ENCODE measurements around the gene TMED8.
A peak's percentile ranks its signal among the peaks of the same experiment; 100 is the strongest.

TMED8 gene

DNA sequence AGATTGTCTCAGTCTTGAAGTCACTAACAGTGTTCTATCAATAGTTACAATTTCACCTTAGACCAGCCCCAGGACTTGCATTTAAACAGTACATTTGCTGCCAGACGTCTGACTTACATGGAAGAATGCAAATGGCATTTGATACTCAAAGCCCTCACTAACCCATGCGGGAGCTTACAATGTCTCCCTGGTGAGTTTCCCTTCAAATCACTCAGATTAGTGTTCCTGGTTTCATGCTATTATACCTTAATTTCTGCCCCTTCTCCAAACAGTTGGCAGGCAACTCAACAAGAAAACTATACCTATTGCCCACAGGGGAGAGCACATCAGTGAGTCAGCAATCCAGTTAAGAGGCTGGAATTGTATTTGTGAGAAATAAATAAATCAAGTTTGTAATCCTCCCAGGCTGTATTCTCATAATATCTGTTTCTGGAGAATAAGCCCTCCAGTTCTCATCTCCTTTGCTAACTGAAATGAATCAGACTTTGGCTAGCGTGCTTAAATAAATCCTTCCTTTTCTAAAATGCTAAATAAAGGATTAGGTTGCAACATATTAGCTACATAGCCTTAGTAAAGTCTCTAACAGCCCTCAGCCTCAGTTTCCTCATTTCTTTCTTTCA, 32.4 kb downstream of the TMED8 start:
- H2BK5ac ChIP-seq (ENCODE audit: low read length): no peak overlapping the region
- no peak overlapping the region for H4K5ac ChIP-seq (ENCODE audit: low read length)
- no peak overlapping the region for H3K27ac ChIP-seq (ENCODE audit: low read depth, low read length)
- DNase-seq: no peak
- no peak overlapping the region for H3K9ac ChIP-seq (ENCODE audit: low read length)
- no peak overlapping the region for H2AK5ac ChIP-seq (ENCODE audit: low read length)
- no peak overlapping the region for H3K23ac ChIP-seq (ENCODE audit: low read length)
- WGBS (ENCODE audit: extremely low coverage, insufficient coverage, low lambda C conversion rate): no CpG with 5 or more reads among the region's 3 CpGs
- no peak overlapping the region for H3K56ac ChIP-seq (ENCODE audit: low read length)
- H3K4ac ChIP-seq (ENCODE audit: low read depth, low read length): no peak overlapping the region
- H3K4me3 ChIP-seq (ENCODE audit: low read length): no peak overlapping the region
- H3K4me2 ChIP-seq (ENCODE audit: low read length): no peak overlapping the region
- H3K79me2 ChIP-seq (ENCODE audit: control insufficient read depth, insufficient read depth, low read length): no peaks in the 10 kb centered on the region
- no peaks in the 10 kb centered on the region for H3K79me1 ChIP-seq (ENCODE audit: low read length)
- H2BK15ac ChIP-seq (replicated peaks; ENCODE audit: low read depth): no peak overlapping the region
- no peaks in the 10 kb centered on the region for H3K27me3 ChIP-seq (ENCODE audit: insufficient read depth, low read length, poor library complexity)
- no peak overlapping the region for H3K18ac ChIP-seq (ENCODE audit: low read length)
- no peaks in the 10 kb centered on the region for H3K36me3 ChIP-seq (ENCODE audit: control insufficient read depth, insufficient read depth, low read length)
- H3K4me1 ChIP-seq (ENCODE audit: control insufficient read depth, low read depth, low read length): peaks cover 5% of the 10 kb centered on the region
- no peak overlapping the region for H4K8ac ChIP-seq (ENCODE audit: low read depth, low read length)
- no peak overlapping the region for H2BK120ac ChIP-seq (ENCODE audit: low read depth, low read length)

DNA sequence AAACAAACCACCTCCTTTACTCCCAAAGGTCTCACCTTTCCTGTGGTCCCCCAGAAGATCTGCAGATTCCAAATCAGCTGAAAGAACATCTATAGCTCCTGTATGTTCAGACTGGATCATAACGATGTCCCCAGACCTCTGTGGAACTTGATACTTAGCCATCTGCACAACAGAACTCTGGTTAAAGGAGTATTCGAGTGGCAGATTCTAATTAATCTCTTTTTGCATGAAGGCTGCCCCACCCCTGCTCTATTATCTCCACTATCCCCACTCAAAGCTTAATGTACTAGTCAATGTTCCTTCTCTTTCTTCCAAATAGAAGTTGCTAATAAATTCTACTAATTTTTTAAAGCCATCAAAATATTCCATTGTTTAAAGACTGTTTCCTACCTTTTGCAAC, 33.2 kb downstream of the TMED8 start:
- no peak overlapping the region for H3K4me2 ChIP-seq (ENCODE audit: low read length)
- no peak overlapping the region for H2BK5ac ChIP-seq (ENCODE audit: low read length)
- H3K56ac ChIP-seq (ENCODE audit: low read length): no peak overlapping the region
- H2AK5ac ChIP-seq (ENCODE audit: low read length): no peak overlapping the region
- H3K36me3 ChIP-seq (ENCODE audit: control insufficient read depth, insufficient read depth, low read length): no peaks in the 10 kb centered on the region
- H3K9ac ChIP-seq (ENCODE audit: low read length): no peak overlapping the region
- no peaks in the 10 kb centered on the region for H3K27me3 ChIP-seq (ENCODE audit: insufficient read depth, low read length, poor library complexity)
- H4K5ac ChIP-seq (ENCODE audit: low read length): no peak overlapping the region
- WGBS (ENCODE audit: extremely low coverage, insufficient coverage, low lambda C conversion rate): no CpG with 5 or more reads among the region's 2 CpGs
- no peak overlapping the region for H2BK120ac ChIP-seq (ENCODE audit: low read depth, low read length)
- peaks cover 5% of the 10 kb centered on the region for H3K4me1 ChIP-seq (ENCODE audit: control insufficient read depth, low read depth, low read length)
- no peaks in the 10 kb centered on the region for H3K79me1 ChIP-seq (ENCODE audit: low read length)
- H3K23ac ChIP-seq (ENCODE audit: low read length): no peak overlapping the region
- H3K4me3 ChIP-seq (ENCODE audit: low read length): no peak overlapping the region
- no peak overlapping the region for H3K4ac ChIP-seq (ENCODE audit: low read depth, low read length)
- no peaks in the 10 kb centered on the region for H3K79me2 ChIP-seq (ENCODE audit: control insufficient read depth, insufficient read depth, low read length)
- H2BK15ac ChIP-seq (replicated peaks; ENCODE audit: low read depth): no peak overlapping the region
- H4K8ac ChIP-seq (ENCODE audit: low read depth, low read length): no peak overlapping the region
- H3K18ac ChIP-seq (ENCODE audit: low read length): no peak overlapping the region
- no peak for DNase-seq
- no peak overlapping the region for H3K27ac ChIP-seq (ENCODE audit: low read depth, low read length)

DNA sequence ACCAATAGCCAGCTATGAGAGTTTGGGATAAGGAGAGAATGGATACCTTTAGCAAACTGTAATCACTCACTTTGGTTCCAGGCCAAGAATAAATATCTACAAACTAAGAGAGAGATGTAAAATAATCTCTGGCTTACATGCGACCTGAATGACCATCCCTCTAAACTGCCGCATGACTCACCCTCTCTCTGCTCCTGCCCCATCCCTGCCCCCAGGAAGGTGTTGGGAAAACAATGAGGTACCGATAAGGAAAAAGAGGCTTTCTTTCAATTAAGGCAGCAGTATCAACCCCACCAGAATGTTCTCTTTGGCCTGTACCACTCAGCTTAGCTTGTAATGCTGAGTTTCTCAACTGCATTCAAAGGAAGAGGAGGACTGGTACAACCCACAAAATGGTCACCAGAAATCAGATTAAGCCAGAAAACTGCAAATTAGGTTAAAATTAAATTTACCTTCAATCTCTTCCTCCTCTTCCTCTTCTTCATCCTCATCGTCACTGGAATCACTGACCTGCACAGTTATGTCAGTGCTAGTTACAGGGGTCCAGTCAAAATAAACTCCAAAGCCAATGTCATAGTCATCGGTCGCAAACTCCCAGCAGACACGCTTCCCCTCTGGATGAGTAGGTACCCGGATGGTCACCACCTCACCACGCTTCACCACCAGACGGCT, 34.0 kb downstream of the TMED8 start:
- Histone ChIP-seq H3K4me1 (ENCODE audit: control insufficient read depth, low read depth, low read length) (peaks cover 5% of the 10 kb centered on the region), H3K27me3 (ENCODE audit: insufficient read depth, low read length, poor library complexity) (no peaks in the 10 kb centered on the region), H3K4me3 (ENCODE audit: low read length) (no peak overlapping the region), H2BK5ac (ENCODE audit: low read length) (no peak overlapping the region), H3K36me3 (ENCODE audit: control insufficient read depth, insufficient read depth, low read length) (no peaks in the 10 kb centered on the region), H3K79me1 (ENCODE audit: low read length) (no peaks in the 10 kb centered on the region), H2BK15ac (replicated peaks; ENCODE audit: low read depth) (no peak overlapping the region), H3K9ac (ENCODE audit: low read length) (no peak overlapping the region), H3K4ac (ENCODE audit: low read depth, low read length) (no peak overlapping the region), H3K4me2 (ENCODE audit: low read length) (no peak overlapping the region), H3K56ac (ENCODE audit: low read length) (no peak overlapping the region), H2BK120ac (ENCODE audit: low read depth, low read length) (no peak overlapping the region), H3K18ac (ENCODE audit: low read length) (no peak overlapping the region), H3K23ac (ENCODE audit: low read length) (no peak overlapping the region), H3K27ac (ENCODE audit: low read depth, low read length) (no peak overlapping the region), H3K79me2 (ENCODE audit: control insufficient read depth, insufficient read depth, low read length) (no peaks in the 10 kb centered on the region), H2AK5ac (ENCODE audit: low read length) (no peak overlapping the region), H4K5ac (ENCODE audit: low read length) (no peak overlapping the region), H4K8ac (ENCODE audit: low read depth, low read length) (no peak overlapping the region)
- no CpG with 5 or more reads among the region's 10 CpGs for WGBS (ENCODE audit: extremely low coverage, insufficient coverage, low lambda C conversion rate)
- DNase-seq: peak; percentile 76

DNA sequence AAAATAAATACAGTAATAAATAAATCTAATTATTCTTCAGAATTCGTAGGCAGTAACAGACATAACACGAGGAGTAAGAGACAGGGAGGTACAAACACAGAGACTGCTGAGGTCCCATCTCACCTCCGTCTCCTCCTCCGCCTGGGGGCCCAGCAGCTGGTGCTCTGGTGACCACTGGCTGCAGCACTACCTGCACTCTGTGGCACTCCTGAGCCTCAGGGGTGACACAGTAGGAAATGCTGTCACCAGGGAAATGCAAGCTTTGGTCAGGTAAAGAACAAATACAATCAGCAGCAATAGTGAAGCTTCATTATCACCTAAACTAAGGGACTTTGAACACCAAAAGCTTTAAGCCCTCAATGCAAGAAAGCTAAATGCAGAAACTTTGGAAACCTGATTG, 36.5 kb downstream of the TMED8 start:
- Histone ChIP-seq H4K5ac (ENCODE audit: low read length) (no peak overlapping the region), H3K4ac (ENCODE audit: low read depth, low read length) (no peak overlapping the region), H3K56ac (ENCODE audit: low read length) (peak overlapping the region; percentile 46), H3K79me2 (ENCODE audit: control insufficient read depth, insufficient read depth, low read length) (no peaks in the 10 kb centered on the region), H2BK5ac (ENCODE audit: low read length) (no peak overlapping the region), H3K23ac (ENCODE audit: low read length) (no peak overlapping the region), H2BK15ac (replicated peaks; ENCODE audit: low read depth) (no peak overlapping the region), H4K8ac (ENCODE audit: low read depth, low read length) (no peak overlapping the region), H3K79me1 (ENCODE audit: low read length) (no peaks in the 10 kb centered on the region), H2AK5ac (ENCODE audit: low read length) (no peak overlapping the region), H2BK120ac (ENCODE audit: low read depth, low read length) (no peak overlapping the region), H3K36me3 (ENCODE audit: control insufficient read depth, insufficient read depth, low read length) (no peaks in the 10 kb centered on the region), H3K4me1 (ENCODE audit: control insufficient read depth, low read depth, low read length) (peaks cover 5% of the 10 kb centered on the region), H3K27me3 (ENCODE audit: insufficient read depth, low read length, poor library complexity) (no peaks in the 10 kb centered on the region), H3K4me3 (ENCODE audit: low read length) (no peak overlapping the region), H3K4me2 (ENCODE audit: low read length) (no peak overlapping the region), H3K9ac (ENCODE audit: low read length) (no peak overlapping the region), H3K18ac (ENCODE audit: low read length) (no peak overlapping the region), H3K27ac (ENCODE audit: low read depth, low read length) (no peak overlapping the region)
- no CpG with 5 or more reads among the region's 4 CpGs for WGBS (ENCODE audit: extremely low coverage, insufficient coverage, low lambda C conversion rate)
- no peak for DNase-seq

DNA sequence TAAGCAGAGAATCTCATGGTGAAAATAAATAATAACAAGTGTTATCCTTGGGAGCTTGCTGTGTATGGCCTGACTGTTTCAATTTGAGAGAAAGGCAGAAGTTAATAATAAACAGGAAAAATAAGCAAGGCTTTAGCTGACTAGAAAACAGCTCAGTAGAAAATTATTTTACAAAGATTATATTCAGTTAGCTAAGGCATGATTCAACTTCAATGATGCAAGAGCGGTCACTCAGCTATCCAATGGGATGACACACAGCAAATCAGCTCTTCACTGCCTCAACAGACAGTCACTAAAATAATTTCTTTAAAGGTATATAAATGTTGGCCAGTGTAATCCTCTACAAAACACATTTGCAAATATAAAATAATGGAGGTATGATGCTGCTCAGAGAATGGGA, 37.5 kb downstream of the TMED8 start:
- H3K79me1 ChIP-seq (ENCODE audit: low read length): no peaks in the 10 kb centered on the region
- no peak overlapping the region for H3K9ac ChIP-seq (ENCODE audit: low read length)
- no peak overlapping the region for H3K4me3 ChIP-seq (ENCODE audit: low read length)
- H2AK5ac ChIP-seq (ENCODE audit: low read length): no peak overlapping the region
- no peak overlapping the region for H2BK15ac ChIP-seq (replicated peaks; ENCODE audit: low read depth)
- H3K36me3 ChIP-seq (ENCODE audit: control insufficient read depth, insufficient read depth, low read length): no peaks in the 10 kb centered on the region
- no peak for DNase-seq
- H2BK5ac ChIP-seq (ENCODE audit: low read length): no peak overlapping the region
- H2BK120ac ChIP-seq (ENCODE audit: low read depth, low read length): no peak overlapping the region
- H3K4ac ChIP-seq (ENCODE audit: low read depth, low read length): no peak overlapping the region
- H3K27me3 ChIP-seq (ENCODE audit: insufficient read depth, low read length, poor library complexity): no peaks in the 10 kb centered on the region
- no peak overlapping the region for H3K4me2 ChIP-seq (ENCODE audit: low read length)
- no peaks in the 10 kb centered on the region for H3K79me2 ChIP-seq (ENCODE audit: control insufficient read depth, insufficient read depth, low read length)
- no peak overlapping the region for H4K8ac ChIP-seq (ENCODE audit: low read depth, low read length)
- peaks cover 5% of the 10 kb centered on the region for H3K4me1 ChIP-seq (ENCODE audit: control insufficient read depth, low read depth, low read length)
- no peak overlapping the region for H3K23ac ChIP-seq (ENCODE audit: low read length)
- no peak overlapping the region for H3K18ac ChIP-seq (ENCODE audit: low read length)
- no peak overlapping the region for H3K27ac ChIP-seq (ENCODE audit: low read depth, low read length)
- no peak overlapping the region for H4K5ac ChIP-seq (ENCODE audit: low read length)
- no CpG with 5 or more reads among the region's 1 CpG for WGBS (ENCODE audit: extremely low coverage, insufficient coverage, low lambda C conversion rate)
- no peak overlapping the region for H3K56ac ChIP-seq (ENCODE audit: low read length)

DNA sequence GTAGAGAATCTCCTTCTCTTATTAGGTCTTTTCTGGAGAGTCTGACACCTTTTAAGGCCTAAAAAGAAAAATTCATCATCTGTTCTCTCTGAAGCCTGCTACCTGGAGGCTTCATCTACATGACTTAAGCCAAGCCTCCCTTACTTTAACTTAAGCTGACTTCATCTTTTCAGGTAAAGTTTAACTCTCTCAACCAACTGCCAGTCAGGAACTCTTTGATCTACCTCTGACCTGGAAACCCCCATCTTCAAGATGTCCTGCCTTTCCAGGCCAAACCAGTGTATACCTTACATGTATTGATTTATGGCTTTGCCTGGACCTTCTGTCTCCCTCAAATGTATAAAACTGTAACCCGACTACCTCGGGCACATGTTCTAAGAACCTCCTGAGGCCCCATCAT, 38.6 kb downstream of the TMED8 start:
- no peak overlapping the region for H3K9ac ChIP-seq (ENCODE audit: low read length)
- peaks cover 2% of the 10 kb centered on the region for H3K4me1 ChIP-seq (ENCODE audit: control insufficient read depth, low read depth, low read length)
- H3K4ac ChIP-seq (ENCODE audit: low read depth, low read length): no peak overlapping the region
- H3K27me3 ChIP-seq (ENCODE audit: insufficient read depth, low read length, poor library complexity): no peaks in the 10 kb centered on the region
- H4K5ac ChIP-seq (ENCODE audit: low read length): no peak overlapping the region
- no peak overlapping the region for H2BK5ac ChIP-seq (ENCODE audit: low read length)
- H3K4me3 ChIP-seq (ENCODE audit: low read length): no peak overlapping the region
- WGBS (ENCODE audit: extremely low coverage, insufficient coverage, low lambda C conversion rate): no CpG with 5 or more reads among the region's 2 CpGs
- H3K79me1 ChIP-seq (ENCODE audit: low read length): no peaks in the 10 kb centered on the region
- no peak overlapping the region for H2BK120ac ChIP-seq (ENCODE audit: low read depth, low read length)
- no peak overlapping the region for H3K27ac ChIP-seq (ENCODE audit: low read depth, low read length)
- no peak overlapping the region for H2BK15ac ChIP-seq (replicated peaks; ENCODE audit: low read depth)
- no peaks in the 10 kb centered on the region for H3K79me2 ChIP-seq (ENCODE audit: control insufficient read depth, insufficient read depth, low read length)
- H3K18ac ChIP-seq (ENCODE audit: low read length): no peak overlapping the region
- peak overlapping the region; percentile 18 for H3K23ac ChIP-seq (ENCODE audit: low read length)
- DNase-seq: no peak
- no peaks in the 10 kb centered on the region for H3K36me3 ChIP-seq (ENCODE audit: control insufficient read depth, insufficient read depth, low read length)
- no peak overlapping the region for H4K8ac ChIP-seq (ENCODE audit: low read depth, low read length)
- H3K4me2 ChIP-seq (ENCODE audit: low read length): no peak overlapping the region
- no peak overlapping the region for H3K56ac ChIP-seq (ENCODE audit: low read length)
- H2AK5ac ChIP-seq (ENCODE audit: low read length): no peak overlapping the region
